Kidney (tissue), 11 donors: ENCODE results near the gene TBC1D28. TPM values are rescaled to one million over a fixed set of nuclear protein-coding genes. Genes with fewer than 3 reads are reported as not detected.
"Not testable (repeated sequence)": the region's sequence is repeated elsewhere in the genome, so short reads cannot be mapped to it uniquely, and the experiment has no call there.

ENCODE experiments used
- DNase-seq, 5 donors: peaks; one replicate each; pipeline ENCODE4 v3.0.0-alpha.2; 2013 to 2020
- FAIRE-seq: peaks from 2 replicates; lab custom pipeline; 2012; peaks lifted over from hg19 to GRCh38; lab: Jason Lieb, UNC
- H3K27ac ChIP-seq, 2 donors: one replicate each; pipeline ENCODE4 v1.7.0; 2013; ENCODE audit warnings: low read depth in 2 of 2, low read length in 2 of 2, inconsistent platforms in 1 of 2
- H3K27me3 ChIP-seq: one replicate; pipeline ENCODE4 v1.7.1; 2013; ENCODE audit warnings: low read length, inconsistent platforms; ENCODE audit not compliant: control insufficient read depth, insufficient read depth
- H3K36me3 ChIP-seq, 3 donors: one replicate each; pipeline versions ENCODE4 v1.7.0 to v1.7.1; 2013; ENCODE audit warnings: low read length in 3 of 3, control low read depth in 1 of 3, inconsistent platforms in 1 of 3; ENCODE audit not compliant: insufficient read depth in 3 of 3, control insufficient read depth in 2 of 3
- H3K4me1 ChIP-seq, 3 donors: one replicate each; pipeline versions ENCODE4 v1.7.0 to v1.7.1; 2013; ENCODE audit warnings: low read length in 3 of 3, inconsistent platforms in 1 of 3, low read depth in 1 of 3; ENCODE audit not compliant: control insufficient read depth in 2 of 3, insufficient read depth in 2 of 3
- H3K4me3 ChIP-seq, 3 donors: one replicate each; pipeline versions ENCODE4 v1.7.0 to v1.8.1; 2013; ENCODE audit warnings: low read length in 3 of 3, control low read depth in 1 of 3, inconsistent platforms in 1 of 3
- H3K9ac ChIP-seq, 3 donors: one replicate each; pipeline versions ENCODE4 v1.7.0 to v1.7.1; 2013; ENCODE audit warnings: low read length in 3 of 3, control low read depth in 1 of 3, inconsistent platforms in 1 of 3
- H3K9me3 ChIP-seq, 3 donors: one replicate each; pipeline versions ENCODE4 v1.7.0 to v1.7.1; 2013; ENCODE audit warnings: low read length in 3 of 3, control low read depth in 1 of 3, inconsistent platforms in 1 of 3; ENCODE audit not compliant: control insufficient read depth in 2 of 3, insufficient read depth in 1 of 3
- intact Hi-C: fragments of 100-400 bp; cut with DNase I; formaldehyde crosslinking; loops from one replicate; pipeline ENCODE4 v1.11.1; 2022
- polyA plus RNA-seq: library from polyadenylated mRNA; stranded (reverse); fragments of 350-450 nt; fragmentation: Illumina TruSeq; extraction: RNeasy Lipid Tissue Mini Kit (QIAGEN cat#74804); gene quantifications from one replicate; pipeline ENCODE4 v1.2.3, GENCODE V29; 2014; ENCODE audit warnings: low read depth, low replicate concordance; ENCODE audit not compliant: insufficient read depth
- total RNA-seq: library from RNA; stranded (reverse); fragmentation: NEBNext Ultra II Directional; extraction: Animal tissue kit (Norgen Biotek cat#: 25700); gene quantifications from one replicate; pipeline ENCODE4 v1.2.1, GENCODE V29; 2021
- donor health status: control.
- donor health status: control.
- donor health status: DM: yes; HTN: yes; CAD: no.
- donor health status: Normal renal cell carcinoma (clear cell type).

The TBC1D28 gene
- total and polyA plus RNA-seq, 2 donors from 2014 or later, result not detected

DNA sequence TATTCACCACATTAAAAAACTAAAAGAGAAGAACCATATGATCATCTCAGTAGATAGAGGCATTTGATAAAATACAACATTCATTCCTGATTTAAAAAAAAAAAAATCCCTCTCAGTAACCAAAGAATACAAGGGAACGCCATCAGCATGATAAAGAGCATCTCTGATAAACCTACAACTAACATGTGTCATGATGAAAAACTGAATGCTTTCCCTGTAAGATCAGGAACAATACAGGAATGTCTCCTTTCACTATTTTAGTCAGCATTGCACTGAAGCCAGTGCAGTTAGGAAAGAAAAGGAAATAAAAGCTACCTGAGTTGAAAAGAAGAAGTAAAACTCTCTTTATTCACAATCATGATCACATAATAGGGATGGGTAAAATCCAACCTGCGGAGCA is 51.1 kb downstream of the TBC1D28 start:
- intact Hi-C loops, result not testable (repeated sequence)

More for the DNA sequence above, 51.1 kb downstream of the TBC1D28 start:
- not testable (repeated sequence) for DNase-seq, H3K27ac ChIP-seq, H3K9ac ChIP-seq, H3K4me3 ChIP-seq, H3K4me1 ChIP-seq, FAIRE-seq, H3K9me3 ChIP-seq, H3K36me3 ChIP-seq, H3K27me3 ChIP-seq

Other genes with a start within 250 kb of the TBC1D28 start
- gene LGALS9C, start 167.6 kb downstream of the TBC1D28 start, total RNA-seq, result not detected
- gene LGALS9C, start 167.6 kb downstream of the TBC1D28 start, polyA plus RNA-seq, result not detected
- 3.0 TPM for gene FOXO3B, start 37.9 kb upstream of the TBC1D28 start, total RNA-seq
- gene FOXO3B, start 37.9 kb upstream of the TBC1D28 start, polyA plus RNA-seq, result 0.49 TPM
- not detected for gene FBXW10, start 99.7 kb upstream of the TBC1D28 start, total RNA-seq
- not detected for gene FBXW10, start 99.7 kb upstream of the TBC1D28 start, polyA plus RNA-seq
- 35.3 TPM for gene TVP23B, start 136.8 kb upstream of the TBC1D28 start, total RNA-seq
- gene TVP23B, start 136.8 kb upstream of the TBC1D28 start, polyA plus RNA-seq, result 20.9 TPM
- 30.6 TPM for gene PRPSAP2, start 213.7 kb upstream of the TBC1D28 start, total RNA-seq
- gene PRPSAP2, start 213.7 kb upstream of the TBC1D28 start, polyA plus RNA-seq, result 32.0 TPM